ENCODE results near the gene HSPB7.
"Not testable (repeated sequence)": the region's sequence is repeated elsewhere in the genome, so short reads cannot be mapped to it uniquely, and the experiment has no call there.

Gene HSPB7

DNA sequence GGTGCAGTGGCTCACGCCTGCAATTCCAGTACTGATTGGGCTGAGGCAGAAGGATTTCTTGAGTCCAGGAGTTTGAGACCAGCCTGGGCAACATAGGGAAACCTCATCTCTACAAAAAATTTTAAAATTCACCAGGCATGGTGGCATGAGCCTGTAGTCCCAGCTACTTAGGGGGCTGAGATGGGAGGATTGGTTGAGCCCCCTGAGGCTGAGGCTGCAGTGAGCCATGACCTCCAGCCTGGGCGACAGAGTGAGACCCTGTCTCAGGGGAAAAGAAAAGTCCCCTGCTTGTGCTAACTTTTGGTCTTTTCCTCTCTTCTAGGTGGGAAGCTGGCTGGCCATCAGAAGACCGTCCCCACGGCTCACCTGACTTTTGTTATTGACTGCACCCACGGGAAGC is 12.2 kb downstream of the HSPB7 start:
- DNase-seq, result no peak

DNA sequence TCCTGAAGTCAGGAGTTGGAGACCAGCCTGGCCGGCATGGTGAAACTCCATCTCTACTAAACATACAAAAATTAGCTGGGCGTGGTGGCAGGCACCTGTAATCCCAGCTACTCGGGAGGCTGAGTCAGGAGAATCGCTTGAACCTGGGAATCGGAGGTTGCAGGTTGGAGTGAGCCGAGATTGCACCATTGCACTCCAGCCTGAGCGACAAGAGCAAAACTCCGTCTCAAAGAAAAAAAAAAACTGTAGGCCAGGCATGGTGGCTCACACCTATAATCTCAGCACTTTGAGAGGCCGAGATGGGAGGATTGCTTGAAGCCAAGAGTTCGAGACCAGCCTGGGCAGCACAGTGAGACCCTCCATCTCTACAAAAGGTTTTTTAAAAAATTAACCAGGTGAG is 16.6 kb downstream of the HSPB7 start:
- DNase-seq, result not testable (repeated sequence)

DNA sequence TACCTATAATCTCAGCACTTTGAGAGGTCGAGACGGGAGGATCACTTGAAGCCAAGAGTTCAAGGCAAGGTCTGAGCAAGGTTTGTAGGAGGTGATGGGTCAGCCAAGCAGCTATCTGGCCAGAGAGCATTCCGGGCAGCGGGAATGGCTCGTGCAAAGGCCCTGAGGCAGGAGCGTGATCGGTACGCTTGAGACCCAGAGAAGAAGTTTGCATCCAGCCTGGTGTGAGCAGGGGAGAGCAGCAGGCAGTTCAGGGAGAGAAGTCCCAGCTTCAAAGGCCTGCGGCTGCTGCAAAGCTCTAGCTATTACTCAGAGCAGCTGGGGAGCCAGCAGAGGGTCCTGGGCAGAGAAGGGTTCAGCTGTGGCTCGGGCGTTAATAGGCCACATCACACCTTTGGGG is 18.9 kb downstream of the HSPB7 start:
- no peak for DNase-seq

DNA sequence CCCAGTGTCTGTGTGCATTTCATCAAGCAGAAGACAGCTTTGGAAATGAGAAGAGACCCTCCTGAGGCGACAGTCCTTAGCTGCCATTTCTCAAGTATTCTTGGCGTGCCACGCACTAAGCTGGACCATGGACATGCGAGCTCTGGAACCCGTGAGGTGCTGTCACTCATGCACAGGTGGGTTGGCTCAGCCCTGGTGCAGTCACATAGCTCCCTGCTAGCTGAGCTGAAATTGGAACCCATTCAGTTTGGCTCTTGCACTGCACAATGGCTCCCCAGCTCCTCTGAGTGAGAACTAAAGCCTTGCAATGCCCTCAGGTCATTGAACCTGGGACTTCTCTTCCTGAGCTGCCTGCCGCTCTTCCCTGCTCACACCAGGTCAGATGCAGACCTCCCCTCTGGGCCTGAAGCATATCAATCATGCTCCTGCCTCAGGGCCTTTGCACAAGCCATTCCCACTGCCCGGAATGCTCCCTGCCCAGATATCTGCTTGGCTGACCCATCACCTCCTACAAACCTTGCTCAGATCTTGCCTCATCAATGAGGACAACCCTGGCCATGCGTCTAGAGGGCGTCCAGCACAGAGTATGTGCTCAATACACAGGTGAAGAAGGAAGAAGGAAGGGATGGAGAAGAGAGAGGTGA is 20.1 kb downstream of the HSPB7 start:
- no peak for DNase-seq

DNA sequence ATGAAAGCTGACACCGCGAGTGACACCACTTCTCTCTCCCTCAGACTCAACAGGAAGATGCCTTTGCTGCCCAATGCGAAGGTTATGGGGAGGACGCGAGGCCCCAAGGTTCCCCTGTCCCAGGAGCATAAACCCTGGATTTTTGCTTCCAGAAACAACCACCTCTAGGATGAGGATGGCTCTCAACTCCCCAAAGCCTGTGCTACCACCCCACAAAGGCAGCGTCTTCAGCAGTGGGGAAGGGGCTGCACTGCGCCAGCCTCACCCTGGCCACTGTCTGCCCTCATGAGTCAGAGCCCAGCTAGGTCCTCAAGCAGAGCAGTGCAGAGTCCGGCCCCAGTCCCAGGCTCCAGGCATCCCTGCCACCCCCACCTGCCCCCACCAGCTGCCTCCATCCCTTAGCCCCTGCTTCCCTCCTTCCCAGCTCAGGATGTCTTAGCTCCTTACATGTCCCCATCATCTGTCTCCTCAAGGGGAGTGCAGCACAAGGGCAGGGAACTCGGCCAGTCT is 20.7 kb downstream of the HSPB7 start:
- no peak for DNase-seq

DNA sequence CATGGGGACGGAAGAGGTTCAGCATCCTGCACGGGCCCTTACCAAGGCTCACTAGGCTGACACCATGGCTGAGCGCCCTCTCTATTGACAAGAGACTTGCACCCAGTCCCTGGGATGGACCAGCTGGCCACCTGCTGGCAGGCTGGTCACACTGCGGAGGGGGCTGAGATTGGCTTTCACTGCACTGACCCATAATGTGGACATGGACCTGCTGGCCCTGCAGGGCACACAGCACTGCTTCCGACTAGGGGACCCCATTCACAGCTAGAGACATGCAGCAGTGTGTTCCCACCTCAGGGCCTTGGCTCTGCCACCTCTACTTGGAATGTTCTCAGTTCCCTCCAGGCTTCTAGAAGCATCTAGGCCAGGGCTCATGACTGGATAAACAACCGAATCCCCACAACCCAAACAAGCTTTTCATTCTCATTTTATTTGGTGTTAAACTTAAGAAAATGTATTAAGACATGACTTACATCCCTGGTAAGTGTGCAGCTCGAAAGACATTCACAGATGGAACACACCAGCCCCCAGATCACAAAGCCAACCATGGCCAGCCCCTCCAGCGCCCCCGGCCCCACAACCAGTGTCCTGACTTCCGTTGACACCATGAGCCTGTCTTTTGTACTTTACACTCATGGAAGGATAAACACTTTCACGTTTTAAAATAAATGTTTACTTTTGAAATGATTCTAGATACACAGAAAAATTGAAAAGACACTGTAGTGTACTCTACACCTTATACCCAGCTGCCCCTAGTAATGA is 23.1 kb downstream of the HSPB7 start:
- no peak for DNase-seq

DNA sequence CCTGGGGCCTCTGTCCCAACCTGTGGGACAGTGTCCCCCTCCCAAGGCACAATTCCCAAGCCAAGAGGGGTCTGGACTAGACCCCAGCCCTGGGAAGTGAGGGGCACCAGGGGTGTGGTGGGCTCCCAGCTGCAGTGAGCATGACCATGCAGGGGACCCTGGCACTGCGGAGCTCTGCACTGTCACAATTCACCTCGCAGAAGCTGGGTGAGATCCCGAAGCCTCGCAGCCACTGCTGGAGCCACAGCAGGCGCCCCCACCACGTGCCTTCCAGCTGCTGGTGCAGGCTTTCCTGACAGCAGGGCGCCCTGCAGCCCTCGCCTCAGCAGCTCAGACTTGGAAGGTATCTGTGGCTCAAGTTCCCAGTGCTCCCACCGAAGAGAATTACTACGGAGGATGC is 23.8 kb downstream of the HSPB7 start:
- no peak for DNase-seq

DNA sequence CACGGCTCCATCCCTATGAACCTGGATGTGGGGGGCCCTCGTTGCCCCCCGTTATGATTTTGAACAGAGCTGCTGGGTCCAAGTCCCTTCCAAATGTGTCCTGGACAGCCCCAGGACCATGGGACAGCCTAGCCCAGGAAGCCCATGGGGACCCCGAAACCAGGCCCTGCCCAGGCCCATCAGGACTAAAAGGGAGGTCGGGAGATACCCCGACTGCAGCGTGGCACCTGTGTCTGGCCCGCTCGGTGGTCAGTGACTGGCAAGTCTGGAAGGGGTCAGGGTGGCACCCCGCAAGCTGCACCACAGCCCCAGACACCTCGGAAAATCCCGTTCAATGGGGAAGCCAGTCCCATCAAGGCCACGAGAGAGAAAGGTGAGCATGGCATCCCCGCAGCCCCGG is 24.2 kb downstream of the HSPB7 start:
- DNase-seq, result no peak

DNA sequence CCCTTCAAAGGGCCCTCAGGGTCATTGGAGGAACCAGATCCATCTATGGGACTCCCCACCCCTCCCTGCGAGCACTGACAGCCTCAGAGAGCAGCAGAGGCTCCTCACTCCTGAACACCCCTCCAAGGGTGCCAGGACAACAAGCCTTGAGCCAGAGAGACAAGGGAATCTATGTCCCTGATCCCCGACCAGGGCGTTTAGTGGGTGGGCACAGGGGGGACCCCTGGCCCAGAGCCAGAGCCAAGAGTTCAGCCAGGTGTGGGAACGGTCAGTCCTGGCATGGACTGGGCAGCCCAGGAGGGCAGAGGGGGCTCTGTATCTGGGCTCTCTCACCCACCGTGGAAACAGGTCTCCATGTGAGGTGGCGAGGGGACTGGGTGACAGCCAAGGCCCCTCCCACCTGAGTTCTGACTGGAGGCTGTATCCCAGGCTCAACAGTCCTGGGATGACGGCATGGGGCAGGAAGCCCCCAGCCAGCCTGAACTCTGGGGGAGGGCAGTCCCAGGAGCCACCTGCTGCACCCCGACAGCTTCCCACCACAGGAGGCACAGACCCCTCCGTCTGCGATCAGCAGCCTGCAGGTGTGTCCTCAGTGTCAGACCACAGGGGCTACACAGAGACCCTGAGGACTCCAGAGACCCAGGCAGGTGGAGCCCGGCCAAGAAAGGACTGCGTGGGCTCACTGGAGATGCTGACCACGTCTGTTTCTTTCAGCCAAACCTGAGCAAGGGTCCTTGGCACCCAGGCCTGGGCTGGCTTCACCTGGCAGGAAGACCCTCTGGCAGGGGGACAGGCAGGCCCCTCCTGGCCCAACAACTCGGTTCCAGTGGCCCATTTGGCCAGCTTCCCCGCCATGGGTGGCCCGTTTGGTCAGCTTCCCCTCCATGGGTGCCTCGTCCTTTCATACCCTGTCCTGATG is 25.0 kb downstream of the HSPB7 start:
- no peak for DNase-seq

DNA sequence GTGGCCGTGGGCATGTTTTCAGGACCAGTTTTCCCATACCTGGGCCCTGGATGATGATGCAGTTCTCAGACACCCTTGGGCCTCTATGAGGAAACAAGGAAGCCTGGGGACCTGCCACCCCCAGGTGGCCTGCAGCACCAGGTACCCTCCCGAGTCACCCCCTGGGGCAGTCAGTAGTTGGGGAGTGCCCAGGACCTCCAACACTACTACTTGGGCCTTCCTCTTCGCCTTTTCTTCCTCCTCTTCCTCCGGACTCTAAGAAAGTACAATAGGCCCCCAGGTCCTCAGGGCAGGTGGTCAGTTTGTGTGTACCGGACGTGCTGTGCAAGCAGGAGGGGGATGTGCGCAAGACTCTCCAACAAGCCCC is 25.7 kb downstream of the HSPB7 start:
- DNase-seq, result no peak

DNA sequence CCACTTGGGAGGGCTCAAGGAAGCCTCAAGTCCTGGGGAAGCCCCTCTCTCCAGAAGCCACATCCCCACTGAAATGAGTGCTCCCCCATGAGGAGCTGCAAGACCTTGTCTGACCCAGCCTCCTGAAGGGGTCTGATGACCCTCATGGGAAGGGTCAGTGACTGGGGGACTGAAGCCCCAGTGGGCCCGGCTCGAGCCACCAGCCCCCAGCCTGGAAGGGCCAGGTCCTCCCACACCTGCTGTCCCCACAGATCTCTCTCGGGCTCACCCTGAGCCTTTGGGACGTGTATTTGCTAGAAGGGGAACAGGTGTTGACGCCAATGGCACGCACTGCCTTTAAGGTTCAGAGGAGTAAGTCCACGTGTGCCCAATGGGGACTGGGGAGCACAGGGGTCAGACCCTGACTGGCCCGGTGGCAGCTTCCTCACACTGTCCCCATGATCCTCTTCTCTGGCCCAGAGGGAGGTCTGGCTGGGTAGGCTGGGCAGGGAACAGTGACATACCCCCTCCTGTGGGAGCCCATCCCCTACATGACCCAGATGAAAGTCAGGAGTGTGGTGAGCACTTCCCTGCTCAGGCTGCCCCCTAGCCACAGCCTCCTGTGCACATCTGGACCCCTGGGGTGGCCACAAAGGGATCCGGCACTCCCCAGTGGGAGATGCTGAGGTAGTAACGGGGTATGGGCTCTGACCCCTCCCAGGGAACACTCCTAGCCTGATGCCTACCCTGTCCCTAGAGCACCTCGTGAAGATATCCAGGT is 26.2 kb downstream of the HSPB7 start:
- no peak for DNase-seq

DNA sequence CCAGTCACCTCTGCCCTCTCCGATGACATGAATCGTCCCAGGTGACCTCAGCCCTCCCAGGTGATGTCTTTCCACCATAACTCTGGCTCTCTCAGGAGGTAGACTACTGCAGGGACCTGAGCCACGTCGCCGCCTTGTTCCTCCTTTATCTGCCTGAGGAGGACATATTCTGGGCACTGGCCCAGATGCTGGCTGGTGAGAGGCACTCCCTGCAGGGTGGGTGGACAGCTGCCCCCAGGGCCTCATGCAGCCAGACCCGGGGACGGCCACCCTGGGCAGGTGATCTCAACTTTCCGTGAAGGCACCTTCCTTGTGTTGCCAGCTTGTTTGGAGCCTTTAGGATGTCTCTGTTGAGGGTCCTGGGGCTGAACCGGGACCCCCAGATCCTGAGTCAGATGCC is 28.1 kb downstream of the HSPB7 start:
- DNase-seq, result no peak

DNA sequence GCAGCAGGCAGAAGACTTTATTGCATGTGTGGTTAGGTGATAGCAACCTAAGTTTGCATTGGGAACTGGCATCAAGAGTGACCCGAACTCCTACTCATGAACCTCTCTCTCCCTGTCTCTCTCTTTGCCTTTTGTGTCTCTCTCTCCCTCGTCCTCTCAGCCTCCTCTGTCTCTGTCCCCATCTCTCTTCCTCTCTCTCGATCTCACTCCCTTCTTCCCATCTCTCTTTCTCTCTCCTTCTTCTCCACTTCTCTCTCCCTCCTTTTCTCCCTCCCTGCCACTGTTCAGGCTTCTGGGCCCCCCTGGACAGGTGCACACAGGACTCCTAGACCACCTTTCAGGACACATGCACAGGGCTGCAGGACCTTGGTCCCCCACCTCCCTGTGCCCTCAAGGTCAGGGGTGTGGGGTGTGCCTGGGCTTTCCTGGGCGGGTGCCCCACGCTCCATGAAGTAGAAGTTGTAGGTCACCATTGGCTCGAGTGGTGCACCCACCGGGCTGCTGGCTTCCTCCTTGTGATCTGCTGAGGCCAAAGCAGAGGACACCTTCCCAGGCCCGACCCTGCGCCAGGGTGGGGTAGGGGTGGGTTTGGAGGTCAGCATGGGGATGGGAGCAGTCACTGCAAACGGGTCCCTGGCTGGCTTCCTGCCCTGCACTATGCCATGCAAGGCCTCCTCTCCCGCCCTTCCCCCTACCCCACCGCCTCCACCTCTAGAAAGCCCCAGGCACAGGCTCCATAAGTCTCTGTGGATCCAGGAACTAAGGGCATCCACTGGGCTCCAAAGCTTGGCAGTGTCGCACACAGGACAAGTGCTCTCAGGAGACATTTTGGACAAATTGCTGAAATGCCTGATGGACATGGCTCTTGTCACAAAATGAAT is 28.7 kb downstream of the HSPB7 start:
- DNase-seq, result no peak

DNA sequence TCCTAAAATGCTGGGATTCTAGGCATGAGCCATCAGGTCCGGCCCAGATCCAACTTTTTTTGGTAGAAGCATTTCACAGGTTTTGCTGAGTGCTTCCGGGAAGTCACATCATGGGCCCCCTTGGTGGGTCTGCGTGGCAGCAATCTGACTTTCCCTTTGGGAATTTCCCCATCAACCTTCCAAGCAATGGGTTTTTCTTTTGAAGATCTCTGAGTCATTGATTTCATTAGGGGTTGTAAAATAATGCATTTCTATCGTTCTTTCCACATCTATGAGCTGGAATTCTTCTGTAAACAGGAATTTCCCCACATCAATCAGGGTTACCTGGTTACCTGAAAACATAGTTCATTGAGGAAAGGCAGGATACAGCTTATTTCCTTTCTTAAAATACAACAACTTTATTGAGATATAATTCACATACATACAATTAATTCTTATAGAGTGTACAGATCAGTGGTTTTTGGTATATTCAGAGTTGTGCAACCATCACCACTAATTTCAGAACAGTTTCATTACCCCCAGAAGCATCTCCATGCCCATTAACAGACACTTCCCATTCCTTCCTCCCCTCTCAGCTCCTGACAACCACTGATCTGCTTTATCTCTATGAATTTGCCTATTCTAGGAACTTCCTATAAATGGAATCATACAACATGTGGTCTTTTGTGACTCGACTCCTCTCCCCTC is 32.1 kb downstream of the HSPB7 start:
- DNase-seq, result no peak

DNA sequence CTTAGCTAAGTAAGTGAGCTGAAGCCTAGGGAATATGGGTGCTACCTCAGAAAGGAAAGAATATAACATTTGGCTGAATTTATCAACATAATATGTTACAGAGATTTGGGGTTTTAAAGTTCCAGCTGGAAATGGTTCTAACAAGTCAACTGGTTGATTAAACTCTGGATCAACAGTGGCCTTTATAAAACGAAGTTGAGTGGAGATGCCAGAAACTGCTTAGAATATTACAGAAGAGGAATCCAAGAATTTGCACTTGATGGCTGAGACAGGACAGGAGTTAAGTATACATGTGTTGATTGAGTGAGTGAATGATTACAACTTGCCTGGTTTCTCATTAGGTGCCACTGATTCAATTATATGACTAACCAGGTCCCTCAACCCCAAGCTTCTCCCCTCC is 34.6 kb downstream of the HSPB7 start:
- no peak for DNase-seq

DNA sequence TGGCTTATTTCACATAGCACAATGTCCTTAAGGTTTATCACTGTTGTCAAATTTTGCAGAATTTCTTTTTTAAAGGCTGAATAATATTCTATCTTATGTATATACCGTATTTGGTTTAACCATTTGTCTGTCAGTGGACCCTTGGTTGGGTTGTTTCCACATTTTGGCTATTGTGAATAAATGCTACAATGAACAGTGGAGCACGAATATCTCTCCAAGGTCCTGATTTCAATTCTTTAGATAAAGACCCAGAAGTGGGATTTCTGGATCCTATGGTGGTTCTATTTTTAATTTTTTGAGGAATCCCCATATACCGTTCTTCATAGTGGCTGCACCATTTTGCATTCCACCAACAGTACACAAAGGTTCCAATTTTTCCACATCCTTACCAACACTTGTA is 36.2 kb downstream of the HSPB7 start:
- DNase-seq, result no peak

DNA sequence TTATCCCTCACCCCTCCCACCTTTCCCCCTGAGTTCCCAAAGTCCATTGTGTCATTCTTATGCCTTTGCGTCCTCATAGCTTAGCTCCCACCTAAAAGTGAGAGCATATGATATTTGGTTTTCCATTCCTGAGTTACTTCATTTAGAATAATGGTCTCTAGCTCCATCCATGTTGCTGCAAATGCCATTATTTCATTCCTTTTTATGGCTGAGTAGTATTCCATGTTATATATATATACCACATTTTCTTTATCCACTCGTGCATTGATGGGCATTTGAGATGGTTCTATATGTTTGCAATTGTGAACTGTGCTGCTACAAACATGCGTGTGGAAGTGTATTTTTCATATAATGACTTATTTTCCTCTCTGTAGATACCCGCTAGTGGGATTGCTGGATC is 39.9 kb downstream of the HSPB7 start:
- DNase-seq, result not testable (repeated sequence)

DNA sequence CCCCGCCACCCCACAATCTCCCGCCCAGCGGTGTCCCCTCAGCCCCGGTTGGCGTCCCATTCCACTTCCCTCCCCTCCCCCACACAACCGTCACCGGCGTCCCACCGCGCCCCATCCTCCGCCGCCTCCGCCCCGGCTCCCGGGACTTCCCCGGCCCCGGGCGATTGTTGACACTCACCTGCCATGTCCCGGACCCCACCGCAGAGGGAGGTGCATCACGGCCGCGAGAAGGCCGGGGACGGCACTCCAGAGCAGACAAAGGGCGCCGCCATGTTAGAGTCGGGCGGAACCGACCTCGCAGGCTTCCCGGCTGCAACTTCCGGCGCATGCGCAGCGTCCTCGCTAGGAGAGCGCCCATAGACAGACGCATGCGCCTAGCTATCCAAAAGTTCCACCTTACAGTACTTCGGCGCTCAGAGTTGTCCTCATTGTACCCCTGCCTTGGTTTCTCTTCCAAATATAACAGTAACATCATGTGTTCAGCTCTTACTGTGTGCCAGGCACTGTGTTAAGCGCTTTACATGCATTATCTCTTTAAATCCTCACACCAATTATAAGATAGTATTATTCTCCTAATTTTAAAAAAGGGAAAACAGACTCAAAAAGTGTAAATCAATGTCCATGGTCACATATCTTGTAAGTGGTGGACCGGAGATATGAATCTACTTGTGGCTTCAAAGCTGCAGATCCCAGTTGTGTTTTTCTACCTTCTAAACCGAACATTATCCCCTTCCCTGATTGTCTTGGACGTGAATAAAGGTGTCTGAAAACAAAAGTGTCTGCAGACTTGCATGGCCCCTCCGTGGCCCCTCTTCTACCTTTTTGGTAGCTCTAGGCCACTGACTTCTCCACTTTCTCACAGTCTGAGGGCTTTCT is 41.8 kb downstream of the HSPB7 start, which contains the start of gene ZBTB17:
Gene ZBTB17 (minus strand): TSS at position 297 of the 876 bp plus-strand sequence. CDS start 27,606 bp downstream, outside the sequence.
- DNase-seq, result peak; percentile 72

DNA sequence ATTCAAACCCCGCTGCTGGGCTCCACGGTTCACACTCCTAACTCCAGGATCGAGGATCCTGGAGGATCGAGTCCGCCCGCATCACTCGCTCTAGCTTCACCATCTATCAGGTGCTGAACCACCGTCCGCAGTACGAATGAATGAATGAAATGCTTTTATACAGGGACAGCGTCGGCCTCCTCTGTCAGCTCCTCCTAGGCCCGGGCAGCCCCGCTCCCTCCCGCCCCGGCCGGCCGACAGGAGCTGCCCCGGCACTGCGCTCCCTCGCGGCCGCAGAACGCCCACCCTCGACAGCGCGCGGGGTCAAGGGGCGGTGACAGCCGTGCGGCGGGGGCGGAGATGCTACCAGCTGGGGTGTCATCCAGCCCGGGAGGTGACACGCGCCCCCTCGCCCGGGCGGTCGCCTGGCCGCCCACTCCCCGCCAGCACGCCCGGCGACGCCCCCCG is 42.5 kb downstream of the HSPB7 start:
- DNase-seq, result no peak

DNA sequence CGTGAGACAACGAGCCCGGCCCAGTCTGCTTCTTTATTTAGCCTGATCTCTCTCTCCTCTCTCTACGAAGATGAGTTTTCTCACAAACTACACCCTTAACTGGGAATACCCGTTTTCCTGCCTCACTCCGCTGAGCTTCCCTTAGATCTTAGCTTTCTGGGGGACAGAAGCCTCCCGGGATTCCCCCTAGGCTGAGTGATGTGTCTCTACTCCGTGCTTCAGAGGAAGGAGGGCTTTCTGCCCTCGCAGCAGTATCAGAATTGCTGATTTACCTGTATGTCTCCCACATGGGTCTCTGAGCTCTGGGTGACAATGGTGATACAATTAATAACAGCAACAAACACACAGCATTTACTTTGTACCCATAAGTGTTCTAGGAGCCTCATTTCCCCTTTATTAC is 43.0 kb downstream of the HSPB7 start:
- no peak for DNase-seq
